DMS153 (cell line): ENCODE results near the gene FCAR.
"Not testable (repeated sequence)": the region's sequence is repeated elsewhere in the genome, so short reads cannot be mapped to it uniquely, and the experiment has no call there.

Experiments used
- DNase-seq: peaks from one replicate; lab custom pipeline; 2025; lab: John Stamatoyannopoulos, UW

Gene FCAR

GRCh38 chr19:54894106-54894505 is 20.1 kb downstream of the FCAR start:
- not testable (repeated sequence) for DNase-seq

- DNase-seq, result no peak
Observed at GRCh38 chr19:54896036-54896435, 22.0 kb downstream of the FCAR start.

GRCh38 chr19:54898685-54899084 is 24.6 kb downstream of the FCAR start:
- DNase-seq, result not testable (repeated sequence)

- not testable (repeated sequence) for DNase-seq
Observed at GRCh38 chr19:54899646-54900045, 25.6 kb downstream of the FCAR start.

- not testable (repeated sequence) for DNase-seq
Observed at GRCh38 chr19:54901153-54901552, 27.1 kb downstream of the FCAR start.

- DNase-seq, result no peak
Observed at GRCh38 chr19:54902061-54902460, 28.0 kb downstream of the FCAR start.

- no peak for DNase-seq
Observed at GRCh38 chr19:54903303-54903702, 29.3 kb downstream of the FCAR start.

GRCh38 chr19:54904261-54904660 is 30.2 kb downstream of the FCAR start:
- not testable (repeated sequence) for DNase-seq

GRCh38 chr19:54905421-54905802 is 31.4 kb downstream of the FCAR start:
- DNase-seq, result no peak

GRCh38 chr19:54905803-54906511 is 31.9 kb downstream of the FCAR start, which contains the start of gene NCR1:
TSS of gene NCR1 (plus strand) at chr19:54906148. CDS start at chr19:54906188, 40 bp downstream.
- no peak for DNase-seq

- DNase-seq, result no peak
Observed at GRCh38 chr19:54906819-54907218, 32.8 kb downstream of the FCAR start.

- not testable (repeated sequence) for DNase-seq
Observed at GRCh38 chr19:54907899-54908298, 33.9 kb downstream of the FCAR start.

- no peak for DNase-seq
Observed at GRCh38 chr19:54916822-54917221, 42.8 kb downstream of the FCAR start.

- no peak for DNase-seq
Observed at GRCh38 chr19:54918499-54918898, 44.5 kb downstream of the FCAR start.

GRCh38 chr19:54919646-54920563 is 45.9 kb downstream of the FCAR start:
- DNase-seq, result not testable (repeated sequence)

- DNase-seq, result no peak
Observed at GRCh38 chr19:54921082-54921481, 47.0 kb downstream of the FCAR start.

- no peak for DNase-seq
Observed at GRCh38 chr19:54923276-54923675, 49.2 kb downstream of the FCAR start.

- peak; percentile 4 for DNase-seq
Observed at GRCh38 chr19:54928299-54928698, 54.3 kb downstream of the FCAR start.

GRCh38 chr19:54937926-54938325 is 63.9 kb downstream of the FCAR start:
- no peak for DNase-seq

GRCh38 chr19:54938906-54939305 is 64.9 kb downstream of the FCAR start:
- no peak for DNase-seq

GRCh38 chr19:54939538-54939937 is 65.5 kb downstream of the FCAR start:
- not testable (repeated sequence) for DNase-seq
